Activated CD8-positive, alpha-beta T cell treated with anti-CD3 and anti-CD28 coated beads, Interleukin-2, amount 10 ng/mL, durations not matched to agents 7 days and 5 days (primary cell): ENCODE data around the gene ACSM3. TPM values are rescaled to one million over a fixed set of nuclear protein-coding genes. Genes with fewer than 3 reads are reported as not detected.
"Not testable (repeated sequence)": the region's sequence is repeated elsewhere in the genome, so short reads cannot be mapped to it uniquely, and the experiment has no call there.

ENCODE experiments used
- ATAC-seq: fragments of 150-1000 bp; cut with Tn5 transposase; one replicate; pipeline ENCODE4 v1.10.0; 2021; ENCODE audit warnings: moderate library complexity
- CTCF ChIA-PET: fragments of 350-600 bp; sonication (Branson Sonifier 250); formaldehyde crosslinking; loops from one replicate; lab custom pipeline; 2021; ENCODE audit warnings: antibody characterized with exemption; lab: Charles Lee
- POLR2A ChIA-PET: fragments of 350-600 bp; sonication (Branson Sonifier 250); formaldehyde crosslinking; loops from one replicate; lab custom pipeline; 2021; ENCODE audit warnings: antibody characterized with exemption; lab: Charles Lee
- DNase-seq: peaks from one replicate; pipeline ENCODE4 v3.0.0-alpha.2; 2020
- H3K27ac Mint-ChIP-seq: one replicate; pipeline ENCODE4 v1.8.0; 2021; ENCODE audit warnings: mild to moderate bottlenecking, mixed read lengths
- H3K27me3 Mint-ChIP-seq: one replicate; pipeline ENCODE4 v1.8.0; 2021; ENCODE audit warnings: low read depth, mixed read lengths
- H3K36me3 Mint-ChIP-seq: one replicate; pipeline ENCODE4 v1.8.0; 2021; ENCODE audit warnings: low read depth, mixed read lengths
- H3K4me1 Mint-ChIP-seq: one replicate; pipeline ENCODE4 v1.8.0; 2021; ENCODE audit warnings: low read depth, mixed read lengths
- H3K4me3 Mint-ChIP-seq: one replicate; pipeline ENCODE4 v1.8.0; 2021; ENCODE audit warnings: mild to moderate bottlenecking, mixed read lengths
- H3K9me3 Mint-ChIP-seq: one replicate; pipeline ENCODE4 v1.8.0; 2022; ENCODE audit warnings: mixed read lengths; ENCODE audit not compliant: insufficient read depth
- total RNA-seq, 2 experiments: library from RNA; stranded (reverse); gene quantifications; one replicate each; pipeline ENCODE4 v1.2.3, GENCODE V29; 2021

The ACSM3 gene
- 1 to 10 TPM; 5.1 TPM for total RNA-seq

DNA sequence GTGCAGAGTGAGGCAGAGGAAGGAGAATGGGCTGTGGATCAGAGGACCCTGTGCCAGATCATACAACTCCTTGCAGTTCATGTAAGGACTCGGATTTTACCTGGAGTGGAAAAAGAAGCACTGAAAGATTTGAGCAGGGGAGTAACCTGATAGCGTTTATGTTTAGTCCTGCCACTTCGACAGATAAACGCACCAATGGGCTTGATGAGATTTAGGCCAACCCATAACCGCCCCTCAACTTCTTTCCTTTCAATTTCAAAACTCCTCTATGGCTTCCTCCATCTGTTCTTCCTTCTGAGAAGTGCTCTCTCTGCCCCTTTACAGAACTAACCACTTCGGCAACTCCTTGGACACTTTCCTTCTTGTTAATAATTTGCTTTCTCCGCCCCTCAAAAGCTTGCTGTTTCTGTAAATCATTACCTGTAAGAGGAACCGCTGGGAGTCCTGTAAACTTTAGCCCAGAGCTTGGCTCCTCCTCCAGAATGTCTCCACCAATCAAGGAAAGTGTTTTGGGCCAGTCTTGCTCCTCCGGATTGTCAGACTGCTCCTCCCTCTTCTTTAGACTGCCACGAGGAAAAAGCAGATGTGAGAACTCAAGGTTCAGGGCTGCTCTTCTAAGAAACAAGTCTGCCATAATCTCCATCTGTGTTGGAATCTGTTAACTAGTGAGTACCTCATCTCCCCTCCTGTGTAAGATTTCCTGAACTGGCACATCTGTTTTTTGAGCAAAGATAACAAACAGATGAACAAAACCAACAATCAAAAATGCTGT is at the start of gene ACSM3:
ACSM3 (plus strand) TSS at position 554 of the 772 bp plus-strand sequence. CDS start 6,021 bp downstream, outside the sequence.
- Mint-ChIP-seq H3K27ac (peak within 1 kb of the TSS; percentile 88), H3K4me1 (peaks cover 23% of the 10 kb centered on the region), H3K4me3 (peak within 1 kb of the TSS; percentile 80), H3K9me3 (no peaks in the 10 kb centered on the region), H3K27me3 (no peaks in the 10 kb centered on the region), H3K36me3 (peaks cover 14% of the 10 kb centered on the region)
- ChIA-PET CTCF (interaction anchor here (2.8 to 4.4 kb wide), 2 partner anchors 12 to 23 kb away, joined by 10 to 35 read pairs; no protein-coding TSS in a partner anchor), POLR2A (interaction anchor here (2.5 to 3.0 kb wide), 2 partner anchors 23 to 43 kb away, joined by 11 to 19 read pairs; partner anchors contain the start of genes ERI2, REXO5 and THUMPD1)
- peak; percentile 100 for ATAC-seq
- DNase-seq, result peak; percentile 82

DNA sequence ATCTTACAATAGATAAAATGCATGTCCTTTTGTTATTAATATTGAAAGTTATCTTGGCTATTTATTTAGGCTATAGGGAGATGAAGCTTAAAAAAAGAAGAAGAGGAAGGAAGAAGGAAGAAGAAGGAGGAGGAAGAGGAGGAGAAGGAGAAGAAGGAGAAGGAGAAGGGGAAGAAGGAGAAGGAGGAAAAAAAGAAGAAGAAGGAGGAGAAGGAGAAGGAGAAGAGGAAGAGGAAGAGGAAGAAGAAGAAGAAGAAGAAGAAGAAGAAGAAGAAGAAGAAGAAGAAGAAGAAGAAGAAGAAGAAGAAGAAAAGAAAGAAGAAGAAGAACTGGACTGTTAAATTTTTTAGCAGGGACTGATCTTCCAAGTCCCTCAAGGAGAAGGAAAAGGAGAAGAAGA is 46.1 kb upstream of the ACSM3 start:
- ATAC-seq, H3K27ac Mint-ChIP-seq, H3K36me3 Mint-ChIP-seq, H3K4me1 Mint-ChIP-seq, H3K4me3 Mint-ChIP-seq, H3K27me3 Mint-ChIP-seq, H3K9me3 Mint-ChIP-seq, DNase-seq, CTCF ChIA-PET: not testable (repeated sequence)
- POLR2A ChIA-PET, result interaction anchor here (1.0 kb wide), 1 partner anchor 70 kb away, joined by 3 read pairs; no protein-coding TSS in a partner anchor

GRCh38 chr16:20720251-20720650 is 43.6 kb upstream of the ACSM3 start:
- Mint-ChIP-seq H3K4me3 (no peak overlapping the region), H3K27me3 (no peaks in the 10 kb centered on the region), H3K27ac (no peak overlapping the region), H3K4me1 (no peaks in the 10 kb centered on the region), H3K9me3 (no peaks in the 10 kb centered on the region), H3K36me3 (no peaks in the 10 kb centered on the region)
- DNase-seq (no peak), ATAC-seq (no peak)
- ChIA-PET POLR2A (no interaction called here), CTCF (no interaction called here)

DNA sequence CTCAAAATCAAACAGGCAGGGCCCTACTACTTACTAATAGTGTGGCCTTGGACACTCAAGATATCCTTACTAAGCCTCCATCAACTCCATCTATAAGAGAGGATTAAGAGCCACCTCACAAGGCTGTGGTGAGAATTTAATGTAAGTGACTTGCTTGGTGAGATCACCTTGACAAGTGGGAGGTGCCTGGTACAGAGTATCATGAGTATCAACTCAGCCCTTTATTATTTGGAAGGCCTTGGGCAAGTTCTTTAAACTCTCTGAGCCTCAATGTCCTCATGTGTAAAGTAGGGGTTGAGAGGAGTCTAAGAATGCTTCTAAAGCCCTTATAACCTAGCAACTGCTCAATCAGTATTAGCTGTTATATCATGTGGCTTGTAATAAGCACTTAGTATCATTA is 37.2 kb upstream of the ACSM3 start:
- POLR2A ChIA-PET, result interaction anchor here (0.6 kb wide), 1 partner anchor 50 kb away, joined by 3 read pairs; no protein-coding TSS in a partner anchor
- Mint-ChIP-seq H3K4me3 (no peak overlapping the region), H3K27ac (no peak overlapping the region), H3K4me1 (no peaks in the 10 kb centered on the region), H3K9me3 (no peaks in the 10 kb centered on the region), H3K27me3 (no peaks in the 10 kb centered on the region), H3K36me3 (no peaks in the 10 kb centered on the region)
- ATAC-seq (no peak), DNase-seq (no peak)
- CTCF ChIA-PET, result no interaction called here

GRCh38 chr16:20727181-20727580 is 36.6 kb upstream of the ACSM3 start:
- H3K27ac Mint-ChIP-seq, result no peak overlapping the region
- H3K9me3 Mint-ChIP-seq, result no peaks in the 10 kb centered on the region
- ChIA-PET CTCF (no interaction called here), POLR2A (no interaction called here)
- no peak for DNase-seq
- H3K27me3 Mint-ChIP-seq, result no peaks in the 10 kb centered on the region
- no peaks in the 10 kb centered on the region for H3K4me1 Mint-ChIP-seq
- no peak overlapping the region for H3K4me3 Mint-ChIP-seq
- ATAC-seq, result no peak
- no peaks in the 10 kb centered on the region for H3K36me3 Mint-ChIP-seq

- POLR2A ChIA-PET, result no interaction called here
- Mint-ChIP-seq H3K4me1 (no peaks in the 10 kb centered on the region), H3K9me3 (no peaks in the 10 kb centered on the region), H3K27me3 (no peaks in the 10 kb centered on the region), H3K36me3 (peaks cover 2% of the 10 kb centered on the region), H3K27ac (no peak overlapping the region), H3K4me3 (no peak overlapping the region)
- CTCF ChIA-PET, result no interaction called here
- no peak for DNase-seq
- ATAC-seq, result no peak
Observed at GRCh38 chr16:20729141-20729540, 34.7 kb upstream of the ACSM3 start.

DNA sequence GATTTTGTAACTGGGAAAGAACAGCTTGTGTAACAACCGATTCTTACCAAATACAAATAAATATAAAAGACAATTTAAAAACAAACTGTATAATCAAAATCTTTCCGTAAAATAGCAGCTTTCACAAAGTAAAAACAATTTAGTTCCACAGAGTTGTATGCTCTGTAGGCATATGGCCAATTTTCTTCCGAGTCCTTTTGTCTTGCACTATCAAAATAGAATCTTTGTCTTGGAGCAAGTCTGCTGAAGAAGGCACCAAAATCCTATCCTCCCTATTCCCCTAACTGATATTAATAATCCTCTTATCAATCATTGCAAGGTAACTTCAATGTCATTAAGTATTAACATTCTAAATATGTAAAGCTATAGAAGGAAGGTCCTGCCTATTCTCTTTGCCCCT is 29.8 kb upstream of the ACSM3 start:
- no peak for ATAC-seq
- Mint-ChIP-seq H3K4me3 (no peak overlapping the region), H3K27me3 (no peaks in the 10 kb centered on the region), H3K4me1 (peaks cover 9% of the 10 kb centered on the region), H3K27ac (no peak overlapping the region), H3K9me3 (no peaks in the 10 kb centered on the region), H3K36me3 (peaks cover 34% of the 10 kb centered on the region)
- no peak for DNase-seq
- ChIA-PET POLR2A (no interaction called here), CTCF (no interaction called here)

- Mint-ChIP-seq H3K4me3 (no peak overlapping the region), H3K27ac (no peak overlapping the region), H3K27me3 (no peaks in the 10 kb centered on the region), H3K4me1 (peaks cover 10% of the 10 kb centered on the region), H3K36me3 (peaks cover 34% of the 10 kb centered on the region), H3K9me3 (no peaks in the 10 kb centered on the region)
- POLR2A ChIA-PET, result no interaction called here
- CTCF ChIA-PET, result no interaction called here
- ATAC-seq, result no peak
- DNase-seq, result no peak
Observed at GRCh38 chr16:20734782-20735181, 29.0 kb upstream of the ACSM3 start.

DNA sequence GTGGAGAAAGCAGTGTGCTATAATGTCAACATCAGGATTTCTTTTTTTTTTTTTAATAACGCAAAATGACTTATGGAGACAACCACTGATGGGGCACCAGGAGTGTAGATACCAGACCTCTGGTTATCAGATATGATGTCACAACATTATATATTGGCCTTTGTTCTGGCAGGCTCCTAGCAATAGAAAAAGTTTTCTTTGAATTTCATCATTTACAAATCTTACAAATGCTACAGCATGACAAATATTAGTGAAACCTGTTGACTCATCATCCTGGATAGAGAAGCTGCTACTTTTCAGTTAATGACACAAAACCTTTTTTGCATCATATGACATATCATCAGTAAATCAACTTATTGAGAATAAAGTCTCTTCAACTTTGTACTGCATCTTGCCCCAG is 28.3 kb upstream of the ACSM3 start:
- no peak for ATAC-seq
- CTCF ChIA-PET, result no interaction called here
- peaks cover 17% of the 10 kb centered on the region for H3K4me1 Mint-ChIP-seq
- H3K4me3 Mint-ChIP-seq, result no peak overlapping the region
- POLR2A ChIA-PET, result no interaction called here
- no peak for DNase-seq
- H3K36me3 Mint-ChIP-seq, result peaks cover 36% of the 10 kb centered on the region
- no peak overlapping the region for H3K27ac Mint-ChIP-seq
- no peaks in the 10 kb centered on the region for H3K27me3 Mint-ChIP-seq
- no peaks in the 10 kb centered on the region for H3K9me3 Mint-ChIP-seq

- no peak for ATAC-seq
- POLR2A ChIA-PET, result interaction anchor here (1.4 to 2.6 kb wide), 4 partner anchors 11 to 171 kb away, joined by 4 to 19 read pairs (median 5); partner anchors contain the start of genes ACSM3 and LYRM1
- no peaks in the 10 kb centered on the region for H3K9me3 Mint-ChIP-seq
Observed at GRCh38 chr16:20740007-20740883, 23.6 kb upstream of the ACSM3 start.

DNA sequence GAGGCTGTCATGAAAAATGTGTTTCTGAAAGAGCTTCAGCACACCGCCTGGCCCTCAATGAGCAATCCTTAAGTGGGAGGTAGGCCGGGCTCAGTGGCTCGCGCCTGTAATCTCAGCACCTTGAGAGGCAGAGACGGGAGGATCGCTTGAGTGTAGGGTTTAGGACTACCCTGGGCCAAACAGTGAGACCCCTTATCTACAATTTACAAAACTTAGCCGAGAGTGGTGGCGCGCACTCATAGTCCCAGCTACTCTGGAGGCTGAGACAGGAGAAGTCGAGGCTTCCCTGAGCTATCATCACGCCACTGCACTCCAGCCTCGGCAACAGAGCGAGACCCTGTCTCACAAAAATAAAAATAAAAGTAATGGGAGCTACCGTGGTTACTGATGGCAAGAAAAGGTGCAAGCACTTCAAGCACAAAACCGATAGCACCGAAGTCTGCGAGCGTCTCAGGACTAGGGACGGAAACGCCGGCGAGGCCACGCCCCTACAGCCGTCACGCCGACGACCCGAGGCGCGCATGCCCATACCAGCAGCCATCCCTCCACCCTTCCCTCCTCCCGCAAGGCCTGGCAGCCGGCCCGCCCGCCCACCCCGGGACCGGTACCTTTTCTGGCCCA is 22.8 kb upstream of the ACSM3 start:
- peaks cover 25% of the 10 kb centered on the region for H3K4me1 Mint-ChIP-seq
- H3K27ac Mint-ChIP-seq, result peak overlapping the region; percentile 98
- DNase-seq (peak; percentile 95), ATAC-seq (peak; percentile 90)
- H3K4me3 Mint-ChIP-seq, result peak overlapping the region; percentile 94
- H3K9me3 Mint-ChIP-seq, result no peaks in the 10 kb centered on the region
- no peaks in the 10 kb centered on the region for H3K27me3 Mint-ChIP-seq
- H3K36me3 Mint-ChIP-seq, result peaks cover 21% of the 10 kb centered on the region
- CTCF ChIA-PET, result interaction anchor here (0.9 to 1.8 kb wide), 5 partner anchors 10 to 108 kb away, joined by 3 to 10 read pairs (median 4); partner anchors contain the start of gene ACSM3
- POLR2A ChIA-PET, result interaction anchor here (1.1 to 2.6 kb wide), 5 partner anchors 11 to 170 kb away, joined by 3 to 19 read pairs (median 5); partner anchors contain the start of genes ACSM3 and LYRM1

More at GRCh38 chr16:20740007-20740883, 23.6 kb upstream of the ACSM3 start:
- H3K27ac Mint-ChIP-seq, result peak overlapping the region; percentile 98
- H3K4me3 Mint-ChIP-seq, result peak overlapping the region; percentile 94
- peaks cover 25% of the 10 kb centered on the region for H3K4me1 Mint-ChIP-seq
- H3K36me3 Mint-ChIP-seq, result peaks cover 29% of the 10 kb centered on the region
- CTCF ChIA-PET, result interaction anchor here (0.9 to 1.8 kb wide), 5 partner anchors 9 to 109 kb away, joined by 3 to 10 read pairs (median 4); partner anchors contain the start of gene ACSM3
- peak; percentile 52 for DNase-seq
- H3K27me3 Mint-ChIP-seq, result no peaks in the 10 kb centered on the region
